GM18907 (cell line): ENCODE results near the gene LSAMP.
A peak's percentile ranks its signal among the peaks of the same experiment; 100 is the strongest.

Source experiments
- ATAC-seq: cut with Tn5 transposase; IDR thresholded peaks from one replicate; pipeline ENCODE4 v1.9.1; 2021; ENCODE audit warnings: mild to moderate bottlenecking, moderate library complexity; ENCODE audit not compliant: unreplicated experiment

The LSAMP gene

GRCh38 chr3:115982108-115982507 lies 463.2 kb downstream of the LSAMP start:
- no peak for ATAC-seq

- ATAC-seq: no peak
These were observed 464.6 kb downstream of the LSAMP start for GRCh38 chr3:115980709-115981108.

- no peak for ATAC-seq
These were observed 467.4 kb downstream of the LSAMP start for GRCh38 chr3:115977866-115978265.

GRCh38 chr3:115975796-115976195 lies 469.5 kb downstream of the LSAMP start:
- no peak for ATAC-seq

DNA sequence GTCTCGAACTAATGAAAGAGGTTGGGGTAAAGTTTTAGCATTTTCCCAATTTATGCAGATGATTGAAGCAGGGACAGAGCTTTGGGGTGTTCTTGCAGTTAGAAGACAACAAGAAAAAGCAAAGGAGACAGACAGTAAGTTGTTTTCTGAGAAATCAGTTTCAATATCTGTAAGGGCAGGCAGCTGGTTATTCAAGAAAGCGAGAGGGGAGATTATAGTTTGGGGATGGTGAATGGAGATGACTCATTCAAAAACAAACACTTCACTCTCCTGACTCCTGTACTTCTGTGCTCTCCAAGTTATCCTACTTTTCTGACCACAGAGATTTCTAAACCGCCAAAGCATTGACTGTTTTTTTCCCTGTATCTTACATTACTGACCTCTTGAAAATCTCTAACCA lies 469.9 kb downstream of the LSAMP start:
- ATAC-seq: no peak

DNA sequence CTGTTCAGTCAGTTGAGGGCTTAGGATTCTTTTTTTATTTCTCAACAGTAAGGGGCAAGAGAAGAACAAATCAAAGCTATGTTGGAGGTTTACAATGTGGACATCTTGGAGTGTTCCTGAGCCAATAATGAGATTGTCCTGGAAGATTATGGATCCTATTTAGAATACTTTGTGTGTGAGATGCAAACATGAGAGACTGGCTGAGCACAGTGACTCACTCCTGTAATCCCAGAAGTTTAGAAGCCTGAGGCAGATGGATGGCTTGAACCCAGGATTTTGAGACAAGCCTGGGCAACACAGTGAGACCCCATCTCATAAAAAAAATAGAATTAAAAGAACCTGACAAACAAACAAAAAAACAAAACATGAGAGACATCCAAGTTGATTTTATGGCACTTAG lies 470.3 kb downstream of the LSAMP start:
- no peak for ATAC-seq

- ATAC-seq: no peak
These were observed 476.4 kb downstream of the LSAMP start for GRCh38 chr3:115968871-115969270.

DNA sequence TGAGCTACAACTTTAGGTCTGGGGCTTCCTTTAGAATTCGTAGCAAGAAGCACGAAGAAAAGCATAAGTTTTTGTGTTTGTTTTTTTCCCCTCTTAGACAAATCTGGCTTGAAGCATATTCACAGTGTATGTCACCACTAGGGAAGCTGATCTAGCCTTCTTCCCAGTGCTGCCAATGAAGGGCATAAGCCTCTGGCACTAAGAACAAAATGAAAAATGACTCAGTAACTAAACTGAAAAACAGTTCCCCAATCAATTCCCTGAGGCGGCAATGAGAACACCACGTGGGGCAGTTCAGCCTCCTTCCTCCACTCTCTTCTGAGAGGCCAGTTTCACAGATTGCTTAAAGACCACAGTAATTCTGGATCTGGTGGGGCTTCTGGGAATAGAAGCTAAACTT lies 483.9 kb downstream of the LSAMP start:
- no peak for ATAC-seq

GRCh38 chr3:115960799-115961198 lies 484.5 kb downstream of the LSAMP start:
- peak; percentile 62 for ATAC-seq

GRCh38 chr3:115958526-115958925 lies 486.8 kb downstream of the LSAMP start:
- no peak for ATAC-seq

- ATAC-seq: no peak
These were observed 498.0 kb downstream of the LSAMP start for GRCh38 chr3:115947325-115947724.

GRCh38 chr3:115943579-115943978 lies 501.7 kb downstream of the LSAMP start:
- ATAC-seq: no peak

DNA sequence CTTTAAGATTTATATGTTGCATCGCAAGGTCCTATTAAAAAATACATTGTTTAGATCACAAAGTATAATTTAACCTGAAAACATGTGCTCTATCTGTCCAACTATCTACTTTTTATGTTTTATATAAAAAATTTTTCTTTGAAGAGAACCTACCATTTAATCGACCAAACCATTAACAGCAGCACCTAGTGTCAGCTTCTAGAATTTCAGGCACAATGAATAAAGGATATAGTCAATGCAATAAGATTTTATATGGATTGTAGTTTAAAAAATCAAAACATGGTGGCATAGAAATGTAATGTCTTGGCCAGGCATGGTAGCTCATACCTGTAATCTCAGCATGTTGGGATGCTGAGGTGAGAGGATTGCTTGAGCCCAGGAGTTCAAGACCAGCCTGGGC lies 508.2 kb downstream of the LSAMP start:
- ATAC-seq: peak; percentile 58

- no peak for ATAC-seq
These were observed 512.5 kb downstream of the LSAMP start for GRCh38 chr3:115932807-115933206.

DNA sequence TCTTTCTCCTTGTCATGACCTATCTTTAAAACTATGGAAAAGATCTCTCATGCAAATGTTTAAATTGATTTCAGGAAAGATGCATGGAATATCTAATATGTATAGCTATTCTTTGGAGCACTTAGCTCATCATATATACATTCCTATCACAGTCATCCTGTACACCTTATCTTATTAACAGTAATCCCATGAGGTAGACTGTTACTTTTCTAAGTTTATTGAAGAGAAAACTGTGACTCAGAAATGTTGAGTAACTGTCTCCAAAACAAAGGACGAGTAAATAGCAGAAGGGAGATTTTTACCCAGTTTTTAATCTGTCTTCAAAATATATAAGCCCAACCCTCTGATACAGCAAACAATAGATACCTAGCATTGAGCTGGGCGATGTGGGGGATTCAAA lies 513.7 kb downstream of the LSAMP start:
- ATAC-seq: no peak

- peak; percentile 63 for ATAC-seq
These were observed 514.4 kb downstream of the LSAMP start for GRCh38 chr3:115930922-115931321.

DNA sequence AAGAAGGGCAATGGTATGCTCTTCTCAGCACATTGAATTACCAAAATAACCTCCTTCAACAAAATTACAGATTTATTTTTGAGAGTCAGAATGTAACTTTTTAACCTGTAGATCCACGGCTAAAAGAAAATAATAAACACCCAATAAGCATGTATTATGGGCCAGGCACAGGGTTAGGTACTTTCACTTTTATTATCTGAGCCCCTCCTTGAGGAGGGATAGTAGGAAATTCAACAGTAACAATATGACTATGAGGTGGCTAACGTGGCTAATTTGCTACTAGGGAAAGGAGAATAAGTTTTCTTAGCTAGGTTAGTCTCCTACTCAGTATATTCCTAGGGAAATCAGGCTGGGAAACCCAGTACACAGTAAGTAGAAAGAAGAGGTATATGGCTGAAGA lies 515.1 kb downstream of the LSAMP start:
- ATAC-seq: peak; percentile 46

DNA sequence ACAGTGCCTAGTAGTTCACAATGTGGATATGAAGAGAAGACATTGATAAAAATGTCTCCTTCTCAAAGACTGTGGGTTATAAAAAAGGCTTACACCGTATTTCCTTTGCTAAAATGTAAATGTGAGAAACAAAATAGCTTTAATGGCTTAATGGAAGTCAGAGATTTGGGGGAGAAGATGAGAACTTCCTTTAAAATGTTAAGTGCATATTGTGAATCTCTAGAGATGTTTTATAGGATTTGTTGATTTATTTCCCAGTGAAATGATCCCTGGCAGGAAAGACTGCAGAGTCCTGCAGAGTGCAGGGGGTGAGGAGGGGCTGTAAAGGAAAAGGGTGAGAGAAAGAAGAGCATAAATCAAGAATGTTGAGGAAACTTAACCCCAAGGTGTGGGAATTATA lies 516.9 kb downstream of the LSAMP start:
- no peak for ATAC-seq

- ATAC-seq: no peak
These were observed 518.1 kb downstream of the LSAMP start for GRCh38 chr3:115927197-115927596.

- no peak for ATAC-seq
These were observed 522.5 kb downstream of the LSAMP start for GRCh38 chr3:115922681-115923347.

GRCh38 chr3:115921711-115922110 lies 523.6 kb downstream of the LSAMP start:
- ATAC-seq: no peak

GRCh38 chr3:115918900-115919299 lies 526.4 kb downstream of the LSAMP start:
- ATAC-seq: no peak

- ATAC-seq: no peak
These were observed 528.4 kb downstream of the LSAMP start for GRCh38 chr3:115916866-115917265.
